SJCRH30 (cell line): ENCODE data around the gene BMPER. TPM values are rescaled to one million over a fixed set of nuclear protein-coding genes. Genes with fewer than 3 reads are reported as not detected.
"Not testable (repeated sequence)": the region's sequence is repeated elsewhere in the genome, so short reads cannot be mapped to it uniquely, and the experiment has no call there.

Experiments used
- DNase-seq, 2 experiments: peaks; one replicate each; pipeline ENCODE4 v3.0.0-alpha.2; 2015 to 2020
- H3K27ac ChIP-seq: fragments of 250-450 bp; sonication (Bioruptor Pico); 2 replicates; pipeline ENCODE4 v1.5.1; 2020; ENCODE audit warnings: mild to moderate bottlenecking, moderate library complexity
- H3K27me3 ChIP-seq: fragments of 250-450 bp; sonication (Bioruptor Pico); 2 replicates; pipeline ENCODE4 v1.5.1; 2020; ENCODE audit warnings: mild to moderate bottlenecking, moderate library complexity
- H3K36me3 ChIP-seq: fragments of 250-450 bp; sonication (Bioruptor Pico); 2 replicates; pipeline ENCODE4 v1.5.1; 2020; ENCODE audit warnings: mild to moderate bottlenecking, moderate library complexity
- H3K4me1 ChIP-seq: fragments of 250-450 bp; sonication (Bioruptor Pico); 2 replicates; pipeline ENCODE4 v1.5.1; 2020; ENCODE audit warnings: mild to moderate bottlenecking, moderate library complexity
- H3K4me3 ChIP-seq: fragments of 250-450 bp; sonication (Bioruptor Pico); 2 replicates; pipeline ENCODE4 v1.5.1; 2020; ENCODE audit warnings: mild to moderate bottlenecking, moderate library complexity
- H3K9me3 ChIP-seq: fragments of 250-450 bp; sonication (Bioruptor Pico); replicated peaks from 2 replicates; pipeline ENCODE4 v1.5.1; 2020; ENCODE audit warnings: mild to moderate bottlenecking, moderate library complexity
- total RNA-seq: library from RNA; depleted of rRNA; stranded (reverse); fragments of >200 nt; shearing (Covaris generic); gene quantifications from 2 replicates; pipeline ENCODE4 v1.2.3, GENCODE V29; 2014

BMPER gene
- total RNA-seq, 1 experiment from 2014 or later, result 0.47 TPM

- Histone ChIP-seq H3K36me3 (no peaks in the 10 kb centered on the region), H3K9me3 (no peaks in the 10 kb centered on the region), H3K27ac (no peak overlapping the region), H3K4me1 (no peaks in the 10 kb centered on the region), H3K4me3 (no peak overlapping the region), H3K27me3 (no peaks in the 10 kb centered on the region)
- no peak for DNase-seq
These were observed 251.0 kb downstream of the BMPER start for GRCh38 chr7:34156336-34156735.

- DNase-seq, result no peak
- H3K27ac ChIP-seq, result no peak overlapping the region
- no peaks in the 10 kb centered on the region for H3K36me3 ChIP-seq
- H3K4me3 ChIP-seq, result no peak overlapping the region
- no peaks in the 10 kb centered on the region for H3K9me3 ChIP-seq
- no peaks in the 10 kb centered on the region for H3K4me1 ChIP-seq
- no peaks in the 10 kb centered on the region for H3K27me3 ChIP-seq
These were observed 251.8 kb downstream of the BMPER start for GRCh38 chr7:34157137-34157536.

- DNase-seq, result peak in 1 of 2 experiments; percentile 11
- Histone ChIP-seq H3K27me3 (no peaks in the 10 kb centered on the region), H3K36me3 (no peaks in the 10 kb centered on the region), H3K4me3 (no peak overlapping the region), H3K4me1 (no peaks in the 10 kb centered on the region), H3K27ac (no peak overlapping the region), H3K9me3 (no peaks in the 10 kb centered on the region)
These were observed 253.2 kb downstream of the BMPER start for GRCh38 chr7:34158368-34159153.

- Histone ChIP-seq H3K4me3 (no peak overlapping the region), H3K27me3 (no peaks in the 10 kb centered on the region), H3K27ac (no peak overlapping the region), H3K9me3 (no peaks in the 10 kb centered on the region), H3K4me1 (no peaks in the 10 kb centered on the region), H3K36me3 (no peaks in the 10 kb centered on the region)
- DNase-seq, result no peak
These were observed 255.0 kb downstream of the BMPER start for GRCh38 chr7:34160261-34160752.

- H3K27ac ChIP-seq, result no peak overlapping the region
- DNase-seq, result no peak
- H3K4me3 ChIP-seq, result no peak overlapping the region
- no peaks in the 10 kb centered on the region for H3K9me3 ChIP-seq
- no peaks in the 10 kb centered on the region for H3K36me3 ChIP-seq
- no peaks in the 10 kb centered on the region for H3K27me3 ChIP-seq
- H3K4me1 ChIP-seq, result no peaks in the 10 kb centered on the region
These were observed 256.8 kb downstream of the BMPER start for GRCh38 chr7:34162027-34162565.

- no peaks in the 10 kb centered on the region for H3K36me3 ChIP-seq
- no peak for DNase-seq
- H3K27me3 ChIP-seq, result no peaks in the 10 kb centered on the region
- no peak overlapping the region for H3K27ac ChIP-seq
- H3K9me3 ChIP-seq, result no peaks in the 10 kb centered on the region
- no peaks in the 10 kb centered on the region for H3K4me1 ChIP-seq
- no peak overlapping the region for H3K4me3 ChIP-seq
These were observed 257.3 kb downstream of the BMPER start for GRCh38 chr7:34162677-34163076.

- no peaks in the 10 kb centered on the region for H3K4me1 ChIP-seq
- DNase-seq, result no peak
- H3K36me3 ChIP-seq, result no peaks in the 10 kb centered on the region
- H3K9me3 ChIP-seq, result no peaks in the 10 kb centered on the region
- no peak overlapping the region for H3K27ac ChIP-seq
- H3K27me3 ChIP-seq, result no peaks in the 10 kb centered on the region
- H3K4me3 ChIP-seq, result no peak overlapping the region
These were observed 258.6 kb downstream of the BMPER start for GRCh38 chr7:34163956-34164355.

GRCh38 chr7:34165466-34165865 is 260.1 kb downstream of the BMPER start:
- Histone ChIP-seq H3K36me3 (no peaks in the 10 kb centered on the region), H3K9me3 (no peaks in the 10 kb centered on the region), H3K27ac (no peak overlapping the region), H3K4me1 (no peaks in the 10 kb centered on the region), H3K4me3 (no peak overlapping the region), H3K27me3 (no peaks in the 10 kb centered on the region)
- DNase-seq, result no peak

- H3K4me3 ChIP-seq, result no peak overlapping the region
- no peak overlapping the region for H3K27ac ChIP-seq
- no peaks in the 10 kb centered on the region for H3K36me3 ChIP-seq
- DNase-seq, result peak in 1 of 2 experiments; percentile 47
- H3K27me3 ChIP-seq, result no peaks in the 10 kb centered on the region
- H3K9me3 ChIP-seq, result no peaks in the 10 kb centered on the region
- H3K4me1 ChIP-seq, result no peaks in the 10 kb centered on the region
These were observed 260.7 kb downstream of the BMPER start for GRCh38 chr7:34165927-34166550.

- H3K36me3 ChIP-seq, result no peaks in the 10 kb centered on the region
- no peak overlapping the region for H3K4me3 ChIP-seq
- no peak overlapping the region for H3K27ac ChIP-seq
- no peaks in the 10 kb centered on the region for H3K4me1 ChIP-seq
- no peaks in the 10 kb centered on the region for H3K9me3 ChIP-seq
- no peak for DNase-seq
- no peaks in the 10 kb centered on the region for H3K27me3 ChIP-seq
These were observed 262.7 kb downstream of the BMPER start for GRCh38 chr7:34168013-34168412.

GRCh38 chr7:34174688-34175616 is 269.6 kb downstream of the BMPER start:
- not testable (repeated sequence) for H3K27ac ChIP-seq, H3K4me3 ChIP-seq

GRCh38 chr7:34175837-34176236 is 270.5 kb downstream of the BMPER start:
- H3K4me3 ChIP-seq, result no peak overlapping the region
- no peak for DNase-seq
- no peaks in the 10 kb centered on the region for H3K36me3 ChIP-seq
- no peak overlapping the region for H3K27ac ChIP-seq
- no peaks in the 10 kb centered on the region for H3K9me3 ChIP-seq
- H3K27me3 ChIP-seq, result peaks cover 3% of the 10 kb centered on the region; the same call in 1 of the 2 replicates
- no peaks in the 10 kb centered on the region for H3K4me1 ChIP-seq

More at GRCh38 chr7:34174688-34175616, 269.6 kb downstream of the BMPER start:
- not testable (repeated sequence) for H3K36me3 ChIP-seq, H3K4me1 ChIP-seq, H3K27me3 ChIP-seq, DNase-seq, H3K9me3 ChIP-seq

GRCh38 chr7:34177476-34177875 is 272.1 kb downstream of the BMPER start:
- no peaks in the 10 kb centered on the region for H3K4me1 ChIP-seq
- H3K36me3 ChIP-seq, result no peaks in the 10 kb centered on the region
- no peak for DNase-seq
- H3K4me3 ChIP-seq, result no peak overlapping the region
- H3K27me3 ChIP-seq, result peaks cover 9% of the 10 kb centered on the region; the same call in 1 of the 2 replicates
- H3K27ac ChIP-seq, result no peak overlapping the region
- no peaks in the 10 kb centered on the region for H3K9me3 ChIP-seq

GRCh38 chr7:34181271-34181958 is 276.1 kb downstream of the BMPER start:
- no peaks in the 10 kb centered on the region for H3K9me3 ChIP-seq
- no peak overlapping the region for H3K4me3 ChIP-seq
- H3K36me3 ChIP-seq, result no peaks in the 10 kb centered on the region
- H3K27ac ChIP-seq, result no peak overlapping the region
- DNase-seq, result no peak
- no peaks in the 10 kb centered on the region for H3K4me1 ChIP-seq
- H3K27me3 ChIP-seq, result peaks cover 12% of the 10 kb centered on the region
